ENCODE data around the gene FBXL13.

- no peak for TF ChIP-seq CTCF (conservative IDR thresholded peaks at IDR 0.05; ENCODE audit: low read length)
- TF ChIP-seq EZH2phosphoT487 (IDR thresholded peaks at IDR 0.05; ENCODE audit: borderline replicate concordance, low read depth, low read length), result no peak
Observed at GRCh38 chr7:102927312-102927933, 147.2 kb downstream of the FBXL13 start.

Measured in OCI-LY7 (cell line).